Eye (tissue), 1 donor: Measurements from ENCODE around the gene STAT5B.
"Not testable (repeated sequence)": the region's sequence is repeated elsewhere in the genome, so short reads cannot be mapped to it uniquely, and the experiment has no call there.

Experiments
- DNase-seq: peaks from one replicate; pipeline ENCODE4 v3.0.0-alpha.2; 2015

STAT5B gene

DNA sequence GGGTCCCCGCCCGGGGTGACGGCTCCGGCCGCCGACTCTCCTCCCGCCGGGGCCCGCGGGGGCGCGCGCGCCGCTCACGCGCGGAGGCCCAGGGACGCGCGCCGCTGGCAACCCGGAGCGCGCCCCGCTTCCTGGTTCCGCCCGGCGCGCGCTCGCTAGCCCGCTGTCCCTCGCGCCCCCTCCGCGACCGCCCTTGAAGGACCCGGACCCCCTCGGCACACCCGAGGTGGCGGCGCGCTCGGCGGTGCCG, at the start of gene STAT5B:
Gene STAT5B, minus strand, starts transcription at position 33 of the 250 bp plus-strand sequence. CDS start 44,264 bp downstream, outside the sequence.
- peak; percentile 87 for DNase-seq

DNA sequence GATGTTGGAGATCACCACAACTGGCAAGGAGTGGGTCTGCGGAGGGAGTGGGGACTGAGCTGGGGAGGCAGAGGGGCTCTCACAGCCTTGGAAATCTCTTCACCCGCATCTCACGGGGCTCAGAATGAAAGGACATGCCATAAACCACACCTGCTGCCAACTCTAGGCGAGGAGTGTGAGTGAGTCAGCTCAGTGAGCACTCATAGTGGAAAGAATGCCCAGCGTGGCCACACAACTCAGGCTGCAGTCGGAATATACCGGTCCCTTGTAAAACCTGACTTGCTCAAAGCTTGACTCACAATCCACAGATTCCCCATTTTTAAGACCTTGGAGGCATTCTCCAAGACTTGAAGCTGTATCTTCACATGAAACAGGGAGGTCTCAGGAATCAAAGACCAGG, 48.8 kb upstream of the STAT5B start:
- DNase-seq = no peak

DNA sequence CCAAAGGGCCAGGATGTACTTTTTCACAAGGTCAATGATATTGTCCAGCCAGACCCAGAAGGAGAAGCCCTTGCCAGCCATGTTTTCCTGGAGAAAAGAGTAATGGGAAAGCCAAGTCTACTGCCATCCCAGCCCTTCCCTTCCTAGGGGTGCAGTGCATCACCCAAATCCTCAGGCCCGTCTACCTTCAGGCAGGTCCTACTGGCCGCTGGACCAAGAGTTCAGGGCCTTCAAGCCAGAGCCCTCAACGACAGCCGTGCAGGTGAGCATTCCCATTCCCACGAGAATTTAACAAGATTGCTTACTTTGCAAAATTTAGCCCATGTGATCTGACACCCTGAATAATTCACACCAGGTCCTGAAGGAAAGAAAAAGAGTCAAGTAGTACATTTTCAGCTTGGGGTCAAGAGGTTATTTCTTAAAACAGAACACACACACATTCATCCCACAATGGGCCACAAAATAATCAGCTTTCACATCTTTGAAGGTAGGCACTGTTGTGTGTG, 47.1 kb upstream of the STAT5B start:
- no peak for DNase-seq

DNA sequence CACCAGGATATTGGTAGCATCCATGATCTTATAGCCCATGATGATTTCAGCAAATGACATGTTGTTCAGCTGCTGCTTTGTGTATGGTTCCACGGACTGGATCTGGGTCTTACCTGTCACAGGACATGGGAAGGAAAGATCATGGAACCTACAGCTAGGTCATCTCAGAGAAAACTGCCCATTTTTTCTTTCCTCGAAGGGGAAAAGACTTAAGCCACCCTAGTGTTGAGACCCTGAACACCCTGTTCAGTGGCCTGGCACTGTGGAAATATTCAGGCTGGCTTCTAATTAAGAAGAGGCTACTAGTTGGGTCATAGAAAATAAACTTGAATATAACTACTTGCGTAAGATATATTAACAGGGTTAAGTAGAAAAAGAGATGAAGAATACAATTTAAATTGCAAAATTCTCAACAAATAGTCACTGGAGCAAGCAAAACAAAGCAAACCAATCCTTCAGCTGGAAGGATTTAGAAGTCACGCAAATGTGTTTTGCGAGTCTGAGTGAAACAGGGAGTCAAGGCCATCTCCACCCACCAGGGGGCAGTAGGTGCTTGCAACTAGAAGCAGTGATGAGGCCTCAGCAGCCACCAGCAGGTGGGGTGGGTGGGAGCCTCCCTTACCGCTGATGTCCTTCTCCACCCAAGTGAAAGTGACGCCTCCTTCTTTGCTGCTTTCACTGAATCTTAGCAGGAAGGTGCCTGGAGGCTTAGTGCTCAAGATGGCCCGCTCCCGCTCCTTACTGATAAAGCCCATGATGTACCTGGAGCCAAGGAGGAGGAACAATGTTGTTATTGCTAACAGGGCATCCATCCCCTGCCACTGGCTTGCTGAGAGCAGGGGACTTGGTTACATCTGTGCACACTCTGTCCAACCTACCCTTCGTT, 46.4 kb upstream of the STAT5B start:
- DNase-seq = peak; percentile 98

DNA sequence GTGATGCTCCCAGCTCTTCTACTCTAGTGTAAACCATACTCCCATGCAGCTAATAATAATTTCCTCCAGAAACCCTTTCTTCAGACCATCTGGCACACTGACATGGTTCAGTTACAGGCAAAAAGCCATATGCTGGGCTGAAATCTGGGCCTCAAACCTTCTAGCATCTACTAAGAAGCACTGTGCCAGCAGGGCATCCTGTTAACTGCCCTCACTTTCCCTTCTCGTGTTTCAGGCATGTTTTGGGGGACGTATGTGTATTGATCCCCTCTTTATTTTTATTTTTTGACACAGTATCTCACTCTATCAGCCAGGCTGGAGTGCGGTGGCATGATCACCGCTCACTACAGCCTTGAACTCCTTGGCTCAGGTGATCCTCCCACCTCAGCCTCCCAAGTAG, 45.4 kb upstream of the STAT5B start:
- peak; percentile 22 for DNase-seq

DNA sequence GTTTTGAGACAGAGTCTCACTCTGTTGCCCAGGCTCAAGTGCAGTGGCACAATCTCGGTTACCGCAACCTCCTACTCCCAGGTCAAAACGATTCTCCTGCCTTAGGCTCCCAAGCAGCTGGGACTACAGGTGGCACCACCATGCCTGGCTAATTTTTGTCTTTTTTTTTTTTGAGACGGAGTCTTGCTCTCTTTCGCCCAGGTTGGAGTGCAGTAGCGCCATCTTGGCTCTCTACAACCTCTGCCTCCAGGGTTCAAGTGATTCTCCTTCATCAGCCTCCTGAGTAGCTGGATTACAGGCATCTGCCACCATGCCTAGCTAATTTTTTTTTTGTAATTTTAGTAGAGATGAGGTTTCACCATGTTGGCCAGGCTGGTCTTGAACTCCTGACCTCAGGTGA, 41.8 kb upstream of the STAT5B start:
- DNase-seq = not testable (repeated sequence)

DNA sequence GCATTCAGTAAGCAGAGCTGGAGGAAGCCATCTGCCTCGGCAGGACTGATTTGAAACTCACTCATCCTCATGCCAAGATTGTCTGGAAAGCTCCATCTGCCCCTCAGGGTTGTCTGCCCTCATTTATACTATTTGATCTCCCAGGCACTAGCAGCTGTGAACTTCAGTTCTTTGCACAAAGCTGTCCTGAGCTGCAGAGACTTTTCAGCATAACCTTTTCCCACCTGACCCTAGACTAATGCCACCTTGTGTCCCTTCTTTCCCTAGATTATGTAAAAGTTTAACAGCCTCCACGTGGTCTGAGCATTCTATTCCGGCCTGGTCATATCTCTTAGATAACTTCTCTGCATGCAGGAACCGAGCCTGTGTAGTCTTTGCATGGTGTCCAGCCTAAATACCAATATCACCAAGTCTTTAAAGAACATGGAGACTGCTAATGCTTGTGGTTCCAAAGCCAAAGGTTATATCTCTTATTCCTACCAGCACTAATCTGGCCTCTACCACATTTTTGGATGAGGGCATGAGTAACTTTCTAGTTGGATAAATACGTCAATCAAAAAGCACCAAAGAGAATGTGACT, 41.2 kb upstream of the STAT5B start:
- DNase-seq = no peak

DNA sequence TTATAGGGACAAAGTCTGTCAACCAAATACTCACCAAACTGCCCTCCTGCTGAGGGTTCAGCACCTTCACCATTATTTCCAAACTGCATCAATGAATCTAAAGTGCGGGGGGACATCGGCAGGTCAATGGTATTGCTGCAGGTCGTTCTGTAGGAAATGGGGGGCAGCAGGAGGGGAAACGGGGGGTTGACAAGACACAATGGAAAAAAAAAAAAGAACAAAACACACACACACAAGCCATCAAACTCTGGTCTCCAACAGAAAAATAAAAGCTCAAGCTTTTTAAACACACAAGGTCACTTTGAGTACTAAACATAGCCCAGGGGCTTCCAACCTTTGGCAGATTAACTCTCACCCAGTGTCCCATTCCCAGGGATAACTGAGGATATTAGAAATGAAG, 40.6 kb upstream of the STAT5B start:
- DNase-seq = no peak

DNA sequence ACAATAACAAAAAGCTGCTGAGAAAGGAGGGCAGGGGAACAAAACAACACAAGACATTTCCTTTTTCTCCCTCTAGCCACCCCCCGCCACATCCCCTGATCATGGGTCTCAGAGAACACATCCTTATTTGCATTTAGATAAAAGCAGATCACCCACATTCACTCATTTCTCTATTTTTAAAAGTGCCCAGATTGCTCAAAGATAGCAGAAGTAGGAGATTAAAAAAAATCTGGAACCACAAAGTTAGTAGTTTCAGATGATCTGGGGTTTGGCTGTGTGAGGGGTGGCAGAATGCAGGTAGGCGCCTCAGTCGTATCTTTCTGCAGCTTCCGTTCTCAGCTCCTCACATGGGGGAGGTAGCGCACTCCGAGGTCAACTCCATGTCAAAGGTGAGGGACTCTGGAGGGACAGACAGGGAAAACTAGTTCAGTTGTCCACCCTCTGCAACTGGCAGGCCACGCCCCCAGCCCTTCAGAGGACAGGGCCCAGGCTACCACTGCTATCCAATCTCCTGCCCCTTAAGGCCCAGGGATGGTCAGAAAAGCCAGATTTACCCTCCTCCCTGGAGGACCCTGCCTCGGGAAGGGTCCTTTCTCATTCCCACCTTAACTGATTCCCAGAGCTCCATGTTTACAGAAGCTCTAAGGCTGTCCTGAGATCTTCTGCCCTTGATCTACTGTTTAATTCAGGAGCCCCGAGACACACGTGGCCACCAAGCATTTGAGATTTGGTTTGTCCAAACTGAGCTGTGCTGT, 39.4 kb upstream of the STAT5B start:
- no peak for DNase-seq

DNA sequence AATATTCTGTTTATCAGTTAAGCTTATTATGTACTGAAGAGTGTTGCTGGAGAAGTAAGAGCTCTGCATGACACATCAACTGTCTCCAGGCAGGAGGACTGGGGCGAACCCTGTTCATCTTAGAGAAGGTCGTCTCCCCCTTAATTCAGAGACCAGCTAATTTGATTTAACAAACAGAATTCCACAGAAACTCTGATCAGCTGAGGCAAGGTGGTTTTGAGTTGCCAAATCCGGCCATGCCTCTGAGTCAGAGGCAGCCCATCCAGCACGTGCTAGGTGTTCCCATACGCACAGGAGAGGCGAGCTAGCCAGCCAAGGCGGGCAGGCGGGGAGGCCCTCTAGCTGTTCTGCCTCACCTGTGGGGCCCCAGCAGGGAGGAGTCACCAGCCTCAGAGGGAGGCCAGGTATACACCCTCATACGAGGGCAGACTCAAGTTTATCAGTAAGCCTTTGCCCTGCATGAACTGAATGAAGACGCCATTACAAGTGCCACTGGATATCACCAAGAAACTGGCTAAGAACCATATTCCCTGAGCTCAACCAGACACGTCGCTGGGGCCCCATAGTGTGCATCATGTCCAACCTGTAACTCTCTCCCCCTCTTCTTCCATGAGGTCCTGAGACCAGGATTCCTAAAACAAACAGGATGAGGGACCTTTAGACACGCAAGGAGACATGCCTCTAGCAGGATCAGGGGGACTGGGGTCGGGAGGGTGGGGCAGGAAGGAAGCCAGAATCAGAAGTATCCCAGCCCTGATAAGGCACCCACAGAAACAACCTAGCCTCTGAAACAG, 37.8 kb upstream of the STAT5B start:
- no peak for DNase-seq

DNA sequence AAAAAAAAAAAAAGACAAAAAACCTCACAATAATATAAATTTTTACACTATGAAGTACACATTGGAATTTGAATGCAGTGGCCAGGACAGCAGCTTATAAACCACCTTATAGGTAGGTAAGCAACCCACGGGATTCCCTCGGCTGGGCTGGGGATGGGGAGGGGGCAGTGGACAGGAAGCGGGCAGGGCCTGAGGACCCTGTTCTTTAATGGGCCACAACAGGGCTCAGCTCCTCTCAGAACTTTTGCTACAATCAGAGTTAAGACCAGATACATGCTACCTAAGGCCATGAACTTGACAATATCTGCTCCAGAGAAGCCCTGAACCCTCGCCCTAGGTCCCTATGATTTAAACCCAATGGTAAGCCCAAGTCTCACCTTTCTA, 37.2 kb upstream of the STAT5B start:
- no peak for DNase-seq

DNA sequence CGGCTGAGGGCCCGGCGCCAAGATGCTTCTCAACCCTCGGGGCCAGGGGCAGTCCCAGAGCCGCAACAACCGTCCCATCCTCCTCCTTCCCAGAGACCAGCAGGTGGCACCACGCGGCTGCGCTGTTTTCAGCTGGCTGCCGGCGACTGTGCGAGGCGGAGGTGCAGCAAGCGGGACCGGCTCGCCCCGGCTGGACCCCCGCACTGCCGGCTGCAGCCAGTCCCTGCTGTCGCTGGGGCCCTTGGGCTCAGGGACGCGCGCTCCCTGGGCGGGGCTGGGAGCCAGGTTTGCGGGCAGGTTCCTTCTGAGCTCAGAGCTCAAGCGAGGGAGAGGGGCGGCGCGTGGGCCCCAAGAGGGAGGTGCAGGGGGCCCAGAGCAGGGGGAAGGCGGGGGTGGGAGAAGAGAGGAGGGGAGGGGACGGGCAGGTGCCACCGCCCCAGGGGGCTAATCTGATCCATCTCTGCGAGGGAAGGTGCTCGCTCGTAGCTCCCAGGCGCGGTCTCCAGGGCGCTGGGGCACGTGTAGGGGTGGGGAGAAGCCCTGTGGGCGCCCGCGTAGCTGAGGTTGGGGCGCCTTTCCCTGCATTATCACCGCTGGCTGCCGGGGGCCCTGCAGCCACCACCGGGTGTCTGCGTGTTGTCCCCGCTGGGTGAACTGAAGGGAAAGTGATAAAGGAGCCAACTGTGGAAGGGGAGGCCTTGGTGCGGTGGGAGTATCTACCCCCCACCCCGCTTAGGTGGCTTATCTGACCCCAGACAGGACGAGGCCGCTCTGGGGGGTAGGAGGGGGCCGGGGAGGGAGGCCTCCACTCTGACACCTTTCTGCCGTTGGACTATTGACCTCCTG, 36.3 kb upstream of the STAT5B start:
- peak; percentile 92 for DNase-seq

DNA sequence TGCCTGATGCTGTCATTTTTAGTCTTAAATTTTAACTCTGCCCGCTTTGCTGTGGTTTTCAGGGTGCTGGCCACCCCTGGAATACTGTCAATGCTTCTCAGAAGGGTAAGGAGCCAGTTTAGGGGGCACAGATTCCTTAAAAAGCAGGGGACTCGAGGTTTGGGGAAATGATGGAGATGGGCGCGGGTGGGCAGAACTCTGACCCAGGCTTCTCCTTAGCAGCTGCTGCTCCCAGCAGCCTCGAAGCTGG, 35.8 kb upstream of the STAT5B start:
- no peak for DNase-seq

DNA sequence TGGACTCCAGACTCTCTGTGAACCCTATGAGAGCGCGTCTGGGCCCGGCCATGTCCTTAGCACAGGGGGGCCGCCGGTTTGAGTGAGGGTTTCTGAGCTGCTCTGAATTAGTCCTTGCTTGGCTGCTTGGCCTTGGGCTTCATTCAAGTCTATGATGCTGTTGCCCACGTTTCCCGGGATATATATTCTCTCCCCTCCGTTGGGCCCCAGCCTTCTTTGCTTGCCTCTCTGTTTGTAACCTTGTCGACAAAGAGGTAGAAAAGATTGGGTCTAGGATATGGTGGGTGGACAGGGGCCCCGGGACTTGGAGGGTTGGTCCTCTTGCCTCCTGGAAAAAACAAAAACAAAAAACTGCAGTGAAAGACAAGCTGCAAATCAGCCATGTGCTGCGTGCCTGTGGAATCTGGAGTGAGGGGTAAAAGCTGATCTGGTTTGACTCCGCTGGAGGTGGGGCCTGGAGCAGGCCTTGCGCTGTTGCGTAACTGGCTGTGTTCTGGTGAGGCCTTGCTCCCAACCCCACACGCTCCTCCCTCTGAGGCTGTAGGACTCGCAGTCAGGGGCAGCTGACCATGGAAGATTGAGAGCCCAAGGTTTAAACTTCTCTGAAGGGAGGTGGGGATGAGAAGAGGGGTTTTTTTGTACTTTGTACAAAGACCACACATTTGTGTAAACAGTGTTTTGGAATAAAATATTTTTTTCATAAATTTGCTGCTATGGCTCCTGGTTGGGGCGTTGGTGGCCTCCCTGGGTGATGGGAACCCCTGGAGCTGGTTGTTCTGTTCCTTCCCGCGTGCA, 35.2 kb upstream of the STAT5B start:
- DNase-seq = peak; percentile 89

DNA sequence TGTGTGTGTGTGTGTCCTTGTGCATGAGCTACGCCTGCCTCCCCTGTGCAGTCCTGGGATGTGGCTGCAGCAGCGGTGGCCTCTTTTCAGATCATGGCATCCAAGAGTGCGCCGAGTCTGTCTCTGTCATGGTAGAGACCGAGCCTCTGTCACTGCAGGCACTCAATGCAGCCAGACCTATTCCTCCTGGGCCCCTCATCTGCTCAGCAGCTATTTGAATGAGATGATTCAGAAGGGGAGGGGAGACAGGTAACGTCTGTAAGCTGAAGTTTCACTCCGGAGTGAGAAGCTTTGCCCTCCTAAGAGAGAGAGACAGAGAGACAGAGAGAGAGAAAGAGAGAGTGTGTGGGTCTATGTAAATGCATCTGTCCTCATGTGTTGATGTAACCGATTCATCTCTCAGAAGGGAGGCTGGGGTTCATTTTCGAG, 34.6 kb upstream of the STAT5B start:
- DNase-seq = no peak

DNA sequence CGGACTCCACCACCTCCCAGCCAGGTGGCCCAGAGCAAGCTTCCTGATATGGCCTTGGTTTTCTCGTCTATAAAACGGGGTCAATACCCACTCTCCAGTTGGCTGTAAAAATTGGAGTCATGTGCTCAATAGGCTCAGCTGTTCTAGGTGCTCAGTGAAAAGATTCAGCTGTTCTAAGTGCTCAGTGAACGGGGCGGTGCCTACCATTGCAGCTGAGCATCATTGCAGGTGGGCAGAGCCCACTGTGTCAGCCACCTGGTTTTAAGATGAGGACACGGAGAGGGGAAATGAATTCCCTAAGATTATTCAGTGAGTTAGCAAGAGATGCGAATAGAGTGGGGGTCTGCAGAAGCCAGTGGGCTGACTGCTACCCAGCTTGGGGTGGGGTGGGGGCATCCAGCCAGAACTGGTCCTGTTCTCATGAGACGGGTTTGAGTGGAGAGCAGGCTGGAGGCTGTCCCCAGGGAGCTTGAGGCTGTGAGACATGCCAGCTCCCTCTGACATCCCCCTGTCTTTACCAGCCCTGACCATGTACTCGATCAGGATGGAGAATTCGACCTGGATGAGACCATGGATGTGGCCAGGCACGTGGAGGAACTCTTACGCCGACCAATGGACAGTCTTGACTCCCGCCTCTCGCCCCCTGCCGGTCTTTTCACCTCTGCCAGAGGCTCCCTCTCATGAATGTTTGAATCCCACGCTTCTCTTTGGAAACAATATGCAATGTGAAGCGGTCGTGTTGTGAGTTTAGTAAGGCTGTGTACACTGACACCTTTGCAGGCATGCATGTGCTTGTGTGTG, 34.0 kb upstream of the STAT5B start:
- DNase-seq = peak; percentile 47

DNA sequence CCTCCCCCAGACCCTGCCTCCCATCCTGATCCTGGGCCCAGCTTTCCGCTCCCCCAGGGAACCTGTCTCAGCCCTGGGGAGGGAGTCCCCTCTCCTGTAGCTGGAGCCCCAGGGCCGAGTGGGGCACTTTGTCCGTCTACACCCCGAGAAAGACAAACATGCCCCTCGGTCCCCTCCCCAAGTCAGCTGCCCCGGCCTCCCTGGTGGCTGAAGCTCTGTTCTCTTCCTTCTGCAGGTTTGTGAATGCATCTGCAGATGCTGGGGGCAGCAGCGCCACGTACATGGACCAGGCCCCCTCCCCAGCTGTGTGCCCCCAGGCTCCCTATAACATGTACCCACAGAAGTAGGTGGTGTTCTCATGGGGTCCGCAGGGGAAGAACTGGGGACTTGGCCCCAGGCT, 33.0 kb upstream of the STAT5B start:
- no peak for DNase-seq

DNA sequence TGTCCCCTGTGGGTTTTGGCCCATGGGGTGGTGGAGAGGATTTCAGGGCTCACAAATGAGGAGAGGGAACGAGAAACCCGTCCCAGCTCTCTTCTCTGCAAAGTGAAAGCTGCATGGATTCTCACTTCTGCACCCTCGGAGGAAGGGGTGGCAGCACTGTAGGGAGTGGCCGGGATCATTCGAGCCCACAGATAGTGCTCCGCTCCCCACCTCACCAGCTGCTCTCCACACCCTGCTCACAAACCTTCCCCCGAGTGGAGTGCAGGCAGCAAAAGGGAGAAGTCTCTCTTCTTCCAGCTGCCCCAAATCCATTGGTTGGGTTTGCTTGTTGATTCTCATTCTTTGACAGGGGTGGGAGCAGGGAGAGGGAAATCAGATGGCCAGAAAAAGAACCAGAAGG, 32.3 kb upstream of the STAT5B start:
- no peak for DNase-seq

DNA sequence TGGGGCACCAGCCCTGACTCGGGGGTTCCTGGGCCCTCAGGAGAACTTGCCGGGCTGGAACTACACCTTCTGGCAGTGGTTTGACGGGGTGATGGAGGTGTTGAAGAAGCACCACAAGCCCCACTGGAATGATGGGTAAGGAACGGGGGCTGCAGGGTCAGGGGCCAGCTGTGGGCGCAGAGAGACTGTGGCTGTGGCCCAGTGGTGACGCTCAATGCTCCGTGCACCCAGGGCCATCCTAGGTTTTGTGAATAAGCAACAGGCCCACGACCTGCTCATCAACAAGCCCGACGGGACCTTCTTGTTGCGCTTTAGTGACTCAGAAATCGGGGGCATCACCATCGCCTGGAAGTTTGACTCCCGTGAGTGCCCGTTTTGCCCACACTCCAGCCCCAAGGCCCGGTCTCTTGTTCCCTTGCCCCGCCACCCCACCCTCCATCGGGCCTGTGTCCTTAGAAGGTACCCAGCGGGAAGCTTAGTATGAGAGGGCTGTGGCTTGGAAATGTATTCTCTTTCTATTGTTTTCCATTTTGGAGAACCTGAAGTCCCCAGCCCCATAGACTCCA, 31.3 kb upstream of the STAT5B start:
- DNase-seq = no peak

DNA sequence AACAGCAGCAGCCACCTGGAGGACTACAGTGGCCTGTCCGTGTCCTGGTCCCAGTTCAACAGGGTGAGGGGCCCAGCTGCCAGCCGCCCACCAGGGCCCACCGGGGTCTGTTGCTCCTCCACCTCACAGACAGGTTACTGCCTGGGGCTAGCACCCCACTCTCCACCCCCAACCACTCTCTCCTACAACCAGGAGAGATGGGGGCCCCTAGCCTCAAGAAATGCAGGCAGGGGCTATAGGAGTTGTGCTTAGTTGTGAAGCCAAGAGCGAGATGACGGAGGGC, 30.1 kb upstream of the STAT5B start:
- DNase-seq = no peak
